GM12872 (cell line): ENCODE results near the gene CPSF4.

Experiments
- CTCF ChIP-seq: IDR thresholded peaks from 3 replicates; pipeline ENCODE4 v1.5.1; 2011; ENCODE audit warnings: low read depth, mild to moderate bottlenecking, low read length, moderate library complexity; ENCODE audit not compliant: insufficient read depth

The CPSF4 gene

GRCh38 chr7:99465421-99465768 lies 26.7 kb downstream of the CPSF4 start:
- no peak for TF ChIP-seq CTCF

GRCh38 chr7:99468336-99468918 lies 29.7 kb downstream of the CPSF4 start:
- no peak for TF ChIP-seq CTCF

DNA sequence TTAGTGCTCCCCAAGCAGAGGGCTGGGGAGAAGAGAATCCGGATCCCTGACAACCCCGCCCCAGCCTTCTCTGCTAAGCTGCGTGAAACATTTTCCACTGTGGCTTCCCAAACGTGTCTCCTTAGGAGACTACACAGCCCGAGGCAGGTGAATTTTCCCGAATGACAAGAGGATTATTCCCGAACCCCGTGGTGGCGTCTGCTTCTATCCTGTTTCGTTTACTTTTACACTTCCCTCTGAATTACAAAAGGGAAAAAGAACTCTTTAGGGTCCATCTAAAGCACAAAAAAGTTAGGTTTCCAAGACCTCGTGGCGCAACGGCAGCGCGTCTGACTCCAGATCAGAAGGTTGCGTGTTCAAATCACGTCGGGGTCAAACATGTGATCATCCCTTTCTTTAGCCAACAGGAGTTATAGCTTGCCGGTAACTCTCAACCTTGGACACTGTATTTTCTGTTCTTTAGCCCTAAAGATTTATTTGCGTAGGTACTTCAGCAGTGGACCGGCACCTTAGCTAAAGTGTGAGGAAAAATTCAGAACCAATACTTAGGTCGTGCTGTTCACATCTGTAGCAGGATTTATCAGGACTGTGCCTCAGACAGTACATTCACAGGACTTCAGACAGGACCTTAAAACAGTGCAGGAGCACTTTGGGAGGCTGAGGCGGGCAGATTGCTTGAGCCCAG lies 30.8 kb downstream of the CPSF4 start:
- TF ChIP-seq CTCF, result no peak

- TF ChIP-seq CTCF, result no peak
Observed at GRCh38 chr7:99472561-99473314, 34.0 kb downstream of the CPSF4 start, which contains the start of gene ZNF789. TSS of gene ZNF789 (plus strand) at chr7:99472890. CDS start at chr7:99476457, 3,567 bp downstream.

- no peak for TF ChIP-seq CTCF
Observed at GRCh38 chr7:99473315-99473596, 34.5 kb downstream of the CPSF4 start.

GRCh38 chr7:99476107-99476506 lies 37.4 kb downstream of the CPSF4 start:
- TF ChIP-seq CTCF, result no peak

DNA sequence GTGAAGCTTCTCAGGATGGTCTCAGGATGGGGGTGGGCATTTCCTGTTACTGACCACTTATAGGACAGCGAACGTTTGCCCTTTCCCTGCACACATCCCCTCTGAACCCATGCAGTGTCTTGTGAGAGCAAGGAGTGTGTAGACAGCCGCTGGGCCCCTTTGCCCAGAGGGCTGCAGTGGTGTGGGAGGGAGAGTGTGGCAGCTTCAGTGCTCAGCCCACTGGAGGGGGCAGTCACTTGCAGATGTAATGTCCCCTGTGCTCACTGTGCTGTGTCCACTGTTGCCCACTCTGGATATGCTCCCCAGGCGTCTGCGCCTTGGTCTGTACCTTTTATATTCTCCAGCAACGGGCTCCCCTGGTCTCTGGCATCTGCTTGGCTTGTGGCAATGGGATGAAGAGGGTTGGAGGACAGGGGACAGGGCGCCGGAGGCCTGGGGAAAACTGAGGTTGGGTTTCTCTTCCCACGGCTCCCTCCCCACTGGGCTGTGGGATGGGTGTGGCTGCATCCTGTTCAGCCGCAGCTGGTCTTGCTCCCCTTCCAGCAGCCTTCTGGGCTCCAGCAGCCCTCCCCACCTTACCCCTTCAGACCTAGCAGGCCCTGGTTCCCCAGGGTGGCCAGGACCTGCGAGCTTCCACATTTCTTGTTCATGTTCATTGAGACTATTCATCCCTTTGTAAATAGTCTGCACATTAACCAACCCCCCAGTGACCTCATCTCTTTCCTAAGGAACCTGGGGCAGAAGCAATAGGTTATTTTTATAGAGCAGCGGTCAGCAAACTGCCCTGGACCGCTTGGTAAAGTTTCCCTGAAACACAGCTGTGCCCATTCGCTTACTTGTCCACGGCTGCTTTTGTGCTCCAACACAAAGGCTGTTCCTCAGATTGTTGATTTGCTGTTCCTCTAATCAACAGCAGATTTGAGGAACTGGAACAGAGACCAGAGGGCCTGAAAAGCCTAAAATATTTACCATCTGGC lies 40.0 kb downstream of the CPSF4 start:
- TF ChIP-seq CTCF, result no peak
